Muscle of back (tissue), 11 donors: Measurements from ENCODE around the gene MACROD1. TPM values are rescaled to one million over a fixed set of nuclear protein-coding genes. Genes with fewer than 3 reads are reported as not detected.
"Not testable (repeated sequence)": the region's sequence is repeated elsewhere in the genome, so short reads cannot be mapped to it uniquely, and the experiment has no call there.

Experiments used
- DNase-seq, 3 donors: peaks; one replicate each; pipeline versions ENCODE4 v3.0.0 to v3.0.0-alpha.2; 2013
- polyA plus RNA-seq, 10 donors: library from polyadenylated mRNA; unstranded; fragments of 120-200 nt; gene quantifications; one replicate each; pipeline ENCODE4 v1.2.1, GENCODE V29; 2013; ENCODE audit not compliant: insufficient read length in 10 of 10

Gene MACROD1
- polyA plus RNA-seq, 10 donors = 47.7 to 71.6 (median 53.2) TPM

DNA sequence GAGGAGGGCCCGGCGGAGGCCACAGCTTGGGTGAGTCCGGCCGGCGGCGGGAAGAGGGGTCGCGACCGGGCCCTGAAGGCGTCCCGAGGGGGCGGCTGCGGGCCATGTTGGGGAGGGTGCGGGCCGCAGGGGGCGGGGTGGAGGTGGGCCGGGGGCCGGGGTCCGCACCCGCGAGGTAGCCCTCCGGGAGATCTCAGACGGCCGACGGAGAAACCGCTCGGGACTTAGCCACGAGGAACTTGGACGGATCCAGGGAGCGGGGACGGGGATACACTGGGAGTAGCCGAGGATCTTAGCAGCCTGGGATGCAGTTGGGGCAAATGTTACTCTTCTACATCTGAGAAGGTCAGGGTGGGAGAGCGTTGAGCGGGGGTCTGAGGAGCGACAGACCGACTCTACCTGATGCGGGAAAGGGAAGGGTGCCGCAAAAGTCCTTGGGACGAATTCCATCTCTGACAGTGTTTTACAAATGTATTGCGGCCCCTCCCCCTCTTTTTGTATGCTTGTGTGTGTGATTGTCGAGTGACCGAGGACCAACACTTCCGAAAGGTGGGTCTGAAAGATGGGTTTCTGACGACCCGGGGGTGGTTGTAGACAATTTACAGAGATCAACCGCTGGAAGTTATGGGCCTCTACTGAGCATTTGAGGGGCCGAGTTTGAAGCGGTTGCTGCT is 20.7 kb upstream of the MACROD1 start:
- DNase-seq = peak in 1 of 3 donors; percentile 58

DNA sequence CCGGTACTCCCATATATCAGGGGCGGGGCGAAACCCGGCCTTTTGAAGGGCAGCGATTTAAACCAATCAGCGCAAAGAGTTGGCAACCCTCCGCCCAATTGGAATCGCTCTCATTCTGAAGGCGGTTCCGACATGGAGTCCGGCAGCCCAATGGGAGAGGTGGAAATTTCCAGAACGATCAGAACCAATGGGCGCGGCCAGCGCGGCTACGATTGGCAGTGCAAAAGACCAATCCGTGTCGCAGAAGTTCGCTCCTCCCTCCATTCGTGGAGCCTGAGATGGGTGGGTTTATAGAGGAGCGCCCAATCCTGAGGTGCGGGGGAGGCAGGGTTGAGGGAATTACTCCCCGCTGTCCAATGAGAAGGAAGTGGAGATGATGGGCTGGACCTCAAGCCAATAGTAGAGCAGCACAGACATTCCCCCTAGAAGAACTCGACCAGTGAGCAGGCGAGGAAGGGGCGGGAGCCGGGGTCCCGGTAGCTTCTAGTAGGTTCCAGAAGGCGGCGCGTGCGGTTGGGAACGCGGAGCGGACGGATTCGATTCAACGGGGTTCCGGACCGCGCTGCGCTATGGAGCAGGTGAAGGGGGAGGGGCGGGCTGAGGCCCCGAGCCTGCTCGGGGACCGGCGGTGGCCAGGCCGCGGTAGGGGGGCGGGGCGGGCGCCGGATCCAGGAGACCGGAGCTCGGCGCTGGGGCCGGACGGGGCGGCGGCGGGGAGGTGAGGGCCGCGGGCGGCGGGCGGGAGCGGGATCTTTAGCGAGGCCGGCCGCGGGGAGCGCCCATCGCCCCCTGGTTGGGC is 20.0 kb upstream of the MACROD1 start, which contains the start of gene STIP1:
STIP1 (plus strand) TSS at position 479 of the 799 bp plus-strand sequence; CDS start at position 570, 91 bp downstream.
- peak; percentile 100 for DNase-seq

DNA sequence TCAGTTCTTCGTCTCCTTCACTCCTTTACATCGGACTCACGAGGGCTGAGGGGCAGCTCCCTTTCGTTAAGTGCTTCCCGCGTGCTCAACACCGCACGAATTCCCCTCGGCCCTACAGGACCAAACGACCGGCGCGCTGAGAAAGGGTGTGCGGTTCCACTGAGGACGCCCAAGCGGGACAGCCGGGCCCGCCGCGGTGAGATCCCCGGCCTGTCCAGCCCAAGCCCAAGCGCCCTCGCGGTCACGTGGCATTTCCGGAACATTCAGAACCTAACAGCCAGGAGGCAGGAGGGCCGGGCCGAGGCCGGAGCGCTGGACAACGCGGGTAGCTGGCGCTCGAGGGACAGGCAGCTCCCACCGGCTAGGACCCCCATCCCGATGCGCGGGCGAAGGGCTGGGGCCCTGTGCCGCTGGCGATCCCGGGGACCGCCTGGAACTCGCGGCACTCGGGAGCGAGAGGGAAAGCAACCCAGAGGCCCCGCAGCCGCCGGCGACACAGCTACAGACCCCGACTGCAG is 19.3 kb upstream of the MACROD1 start:
- peak in 1 of 3 donors; percentile 87 for DNase-seq

DNA sequence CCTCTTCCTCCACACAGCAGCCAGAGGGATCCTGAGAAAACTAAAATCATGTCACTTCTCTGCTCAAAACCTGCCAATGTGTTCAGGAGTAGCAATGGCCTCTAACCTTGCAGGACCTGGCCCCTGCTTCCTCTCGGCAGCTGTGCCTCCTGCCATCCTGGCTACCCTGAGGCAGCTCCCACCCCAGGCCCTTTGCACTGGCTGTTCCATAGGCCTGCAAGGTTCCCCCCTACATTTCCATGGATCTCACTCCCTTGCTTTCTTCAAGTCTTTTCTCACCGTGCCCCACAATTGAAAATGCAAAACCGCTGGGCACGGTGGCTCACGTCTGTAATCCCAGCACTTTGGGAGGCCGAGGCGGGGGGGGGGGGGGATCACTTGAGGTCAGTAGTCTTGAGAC is 18.0 kb upstream of the MACROD1 start:
- DNase-seq = no peak

DNA sequence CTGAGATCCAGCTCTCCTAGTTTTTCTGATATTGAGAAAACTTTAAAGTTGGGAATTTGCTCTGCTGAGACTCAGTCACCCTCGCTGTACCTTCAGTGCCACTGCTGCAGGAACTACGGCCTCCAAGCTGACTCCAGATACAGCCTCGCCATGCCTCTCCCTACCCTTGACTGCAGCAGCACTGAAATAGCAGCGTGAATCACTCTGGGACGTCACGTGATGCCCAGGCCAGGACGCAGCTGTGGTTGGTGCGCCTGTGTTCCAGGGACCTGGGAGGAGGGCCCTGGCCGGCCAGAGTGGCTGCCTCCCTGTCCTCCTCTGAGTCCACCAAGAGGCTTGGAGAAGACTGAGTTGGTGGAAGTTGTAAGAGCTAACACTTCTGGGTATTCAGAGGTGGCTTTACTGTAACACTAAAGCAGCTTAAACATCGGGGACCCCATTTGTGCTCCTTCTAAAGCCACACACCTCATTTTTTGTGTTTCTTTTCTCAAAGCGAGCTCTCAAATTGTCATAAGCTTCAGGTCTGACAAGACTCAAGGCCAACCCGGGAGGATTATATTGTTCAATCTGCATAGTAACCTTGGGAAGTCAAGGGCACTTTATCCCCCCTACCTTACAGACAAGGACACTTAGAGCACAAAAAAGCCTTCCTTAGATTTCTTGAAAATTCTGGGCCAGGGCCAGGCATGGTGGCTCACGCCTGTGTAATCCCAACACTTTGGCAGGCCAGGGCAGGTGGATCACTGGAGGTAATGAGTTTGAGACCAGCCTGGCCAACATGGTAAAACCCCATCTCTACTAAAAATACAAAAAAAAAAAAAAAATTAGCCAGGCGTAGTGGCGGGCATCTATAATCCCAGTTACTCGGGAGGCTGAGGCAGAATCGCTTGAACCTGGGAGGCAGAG is 15.8 kb upstream of the MACROD1 start:
- peak; percentile 93 to 96 (median 94) for DNase-seq

DNA sequence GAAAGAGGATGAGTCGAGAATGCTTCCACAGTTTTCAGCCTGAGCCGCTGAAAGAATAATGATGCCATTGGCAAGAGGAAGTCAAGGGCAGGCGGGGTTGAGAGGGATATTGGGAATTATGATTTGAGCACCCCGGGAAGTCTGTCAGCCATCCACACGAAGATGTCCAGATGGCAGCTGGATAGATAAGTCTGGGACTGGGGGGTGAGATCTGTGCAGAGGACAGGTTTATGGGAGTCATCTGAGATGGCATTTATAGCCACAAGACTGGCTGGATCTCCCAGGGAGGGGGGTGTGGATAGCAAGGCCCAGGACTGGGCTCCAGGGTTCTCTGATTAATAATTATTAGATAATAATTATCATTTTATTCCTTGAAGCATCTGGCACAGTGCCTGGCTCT is 15.0 kb upstream of the MACROD1 start:
- peak in 2 of 3 donors; percentile 19 to 40 for DNase-seq

DNA sequence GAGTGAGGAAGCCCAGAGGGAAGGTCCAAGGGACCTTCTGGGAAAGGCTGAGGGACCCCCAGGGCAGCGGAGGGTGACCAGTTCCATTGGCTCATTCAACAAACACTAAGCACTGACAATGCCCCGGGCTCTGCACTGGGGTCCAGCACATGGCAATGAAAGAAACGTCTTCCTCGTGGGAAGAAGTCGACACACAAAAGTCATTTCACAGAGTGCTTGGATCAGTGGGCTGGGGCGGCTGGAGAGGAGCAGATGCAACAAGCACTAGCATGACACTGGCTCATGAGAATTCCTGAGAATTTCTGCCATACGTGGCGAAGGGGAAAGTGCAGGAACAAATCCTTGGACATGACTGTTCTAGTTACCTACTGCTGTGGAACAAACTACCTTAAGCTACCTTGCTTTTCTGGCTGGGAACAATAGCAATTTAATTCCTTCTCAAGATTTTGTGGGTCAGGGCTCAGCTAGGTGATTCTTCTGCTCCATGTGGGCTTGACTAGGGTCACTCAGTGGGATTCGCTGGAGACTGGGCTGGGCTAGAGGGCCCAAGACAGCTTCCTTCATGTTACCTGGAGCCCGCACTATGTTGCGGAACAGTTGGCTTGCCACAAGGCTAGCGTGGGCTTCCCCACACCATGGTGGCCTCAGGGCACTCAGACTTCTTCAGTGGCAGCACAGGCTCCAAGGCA is 13.2 kb upstream of the MACROD1 start:
- no peak for DNase-seq

DNA sequence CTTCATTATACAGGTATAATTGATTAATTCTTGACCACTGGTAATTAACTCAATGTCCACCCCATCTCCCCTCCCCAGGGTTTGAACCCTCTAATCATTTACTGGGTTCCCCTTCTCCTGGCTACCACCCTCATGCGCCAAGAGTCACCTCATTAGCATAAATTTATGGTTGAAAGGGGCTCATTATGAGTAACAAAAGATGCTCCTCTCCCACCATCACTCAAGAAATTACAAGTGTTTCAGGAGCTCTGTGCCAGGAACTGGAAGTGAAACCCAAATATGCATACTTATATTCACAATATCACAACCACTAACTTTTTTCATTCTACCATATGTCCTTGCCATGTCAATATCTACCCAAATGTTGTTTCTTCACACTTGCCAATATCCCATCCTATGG is 12.3 kb upstream of the MACROD1 start:
- no peak for DNase-seq

DNA sequence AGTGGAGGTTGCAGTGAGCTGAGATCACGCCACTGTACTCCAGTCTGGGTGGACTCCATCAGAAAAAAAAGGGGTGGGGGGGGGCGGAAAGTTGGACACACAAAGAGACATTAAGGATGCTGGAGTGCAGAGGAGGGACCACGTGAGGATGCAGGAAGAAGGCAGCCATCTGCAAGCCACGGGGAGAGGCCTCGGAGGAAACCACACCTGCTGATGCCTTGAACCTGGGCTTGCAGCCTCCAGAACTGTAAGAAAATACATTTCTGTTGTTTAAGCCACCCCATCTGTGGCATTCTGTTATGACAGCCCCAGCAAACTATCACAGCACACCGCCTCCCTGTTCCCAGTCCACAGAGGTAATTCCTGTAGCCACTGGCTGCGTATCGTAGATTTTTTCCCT is 10.8 kb upstream of the MACROD1 start:
- no peak for DNase-seq

DNA sequence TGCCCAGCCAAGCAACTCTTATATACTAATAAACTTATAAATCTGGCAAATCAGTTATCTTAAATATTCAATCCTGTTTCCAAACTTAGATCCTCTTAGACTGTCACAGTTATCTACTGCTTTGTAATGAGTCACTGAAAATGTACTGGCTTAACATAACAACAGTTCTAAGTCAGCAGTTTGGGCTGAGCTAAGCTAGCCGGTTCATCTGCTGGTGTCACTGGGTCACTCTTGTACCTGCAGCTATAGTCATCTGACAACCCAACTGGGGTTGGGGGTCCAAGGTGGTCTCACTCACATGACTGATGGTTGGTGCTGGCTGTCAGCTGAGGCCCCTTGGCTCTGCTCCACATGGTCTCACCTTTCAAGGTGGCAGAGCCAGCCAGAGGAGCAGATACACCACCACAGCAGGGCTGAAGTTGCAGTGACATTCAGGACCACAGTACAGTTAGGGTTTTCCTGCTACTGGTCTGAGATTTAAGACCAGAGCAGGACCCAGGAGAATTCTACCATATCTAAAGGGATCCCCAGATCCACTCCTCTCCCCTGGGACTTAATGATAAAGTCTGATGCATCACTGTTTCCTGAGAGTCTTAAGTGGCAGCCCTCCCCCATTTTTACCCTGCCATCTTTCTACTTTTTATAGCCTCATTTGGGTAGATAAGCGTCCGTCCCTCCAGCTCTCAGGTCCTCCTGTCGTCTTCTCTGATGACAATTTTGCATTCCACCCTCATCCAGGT is 7.9 kb upstream of the MACROD1 start:
- no peak for DNase-seq

DNA sequence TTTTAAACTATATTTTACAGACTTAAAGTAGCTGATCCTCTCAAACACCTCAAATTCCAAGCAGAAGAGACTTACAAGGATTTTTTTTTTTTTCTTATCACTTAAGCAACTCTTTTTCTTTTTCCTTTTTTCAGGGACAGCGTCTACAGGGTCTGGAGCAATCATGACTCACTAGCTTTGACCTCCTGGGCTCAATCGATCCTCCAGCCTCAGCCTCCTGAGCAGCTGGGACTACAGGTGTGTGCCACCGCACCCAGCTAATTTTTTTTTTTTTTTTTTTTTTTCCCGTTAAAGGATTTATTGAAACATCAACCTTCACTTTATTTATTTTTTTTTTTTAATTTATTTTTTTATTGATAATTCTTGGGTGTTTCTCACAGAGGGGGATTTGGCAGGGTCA is 4.5 kb upstream of the MACROD1 start:
- no peak for DNase-seq

DNA sequence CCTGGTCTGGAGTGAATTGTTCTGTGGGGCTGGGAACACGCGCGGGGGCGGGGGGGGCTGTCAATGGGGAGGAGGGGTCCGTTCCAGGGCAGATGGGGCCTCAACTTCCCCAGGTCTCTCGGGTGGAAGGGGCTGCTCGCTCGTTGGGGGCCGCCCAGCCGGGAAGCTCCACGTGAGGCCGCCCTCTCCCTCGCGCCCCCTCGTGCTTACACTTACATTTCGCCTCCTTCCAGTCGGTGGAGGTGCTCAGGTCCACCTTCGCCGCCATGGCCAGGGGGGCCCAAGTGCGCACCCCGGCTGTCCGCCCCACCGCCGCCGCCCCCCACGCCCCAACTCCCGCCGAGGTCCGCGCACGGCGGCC is 452 bp downstream of the MACROD1 start:
- no peak for DNase-seq

DNA sequence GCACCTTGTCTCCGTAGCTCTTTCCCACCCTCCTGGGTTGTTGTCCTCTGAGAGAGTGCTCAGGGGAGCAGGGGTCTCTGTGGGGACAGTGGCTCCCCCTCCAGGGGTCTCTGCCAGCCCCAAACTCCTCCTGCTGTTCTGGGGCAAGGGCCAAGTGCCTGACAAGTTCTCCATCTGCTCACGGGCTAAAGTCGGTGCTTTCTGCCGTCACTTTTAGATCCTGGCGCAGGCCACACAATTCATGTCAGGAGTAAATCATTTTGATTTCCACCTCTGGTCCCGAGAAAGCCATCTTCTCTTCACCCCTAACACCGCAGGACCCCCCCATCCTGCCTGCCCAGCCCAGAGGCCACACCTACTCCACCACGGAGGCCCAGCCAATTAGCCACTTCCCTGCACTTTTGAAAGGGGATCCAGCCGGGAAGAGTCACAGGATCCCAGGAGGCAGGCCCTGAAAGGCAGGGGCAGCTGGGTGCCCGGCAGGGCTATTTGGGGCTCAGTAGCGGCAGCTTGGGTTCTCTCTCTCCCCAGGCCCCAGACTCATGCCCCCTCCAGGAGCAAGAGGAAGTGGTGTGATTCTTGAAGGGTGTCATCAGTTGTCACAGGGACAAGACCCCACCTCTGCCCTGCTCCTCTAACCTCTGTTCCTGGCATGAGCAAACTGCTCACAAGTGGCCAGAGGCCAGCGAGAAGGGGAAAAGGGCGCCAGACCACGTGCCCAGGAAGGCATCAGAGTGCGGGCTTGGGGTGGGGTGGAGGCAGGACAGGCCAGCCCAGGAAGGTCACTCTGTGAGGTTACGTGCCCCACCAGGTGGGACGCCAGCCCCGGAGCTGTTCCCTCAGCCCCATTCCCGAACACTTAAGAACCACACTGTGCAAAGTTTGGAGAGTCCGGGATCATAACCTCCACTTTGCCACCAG is 1.3 kb downstream of the MACROD1 start:
- peak; percentile 54 to 64 (median 60) for DNase-seq

DNA sequence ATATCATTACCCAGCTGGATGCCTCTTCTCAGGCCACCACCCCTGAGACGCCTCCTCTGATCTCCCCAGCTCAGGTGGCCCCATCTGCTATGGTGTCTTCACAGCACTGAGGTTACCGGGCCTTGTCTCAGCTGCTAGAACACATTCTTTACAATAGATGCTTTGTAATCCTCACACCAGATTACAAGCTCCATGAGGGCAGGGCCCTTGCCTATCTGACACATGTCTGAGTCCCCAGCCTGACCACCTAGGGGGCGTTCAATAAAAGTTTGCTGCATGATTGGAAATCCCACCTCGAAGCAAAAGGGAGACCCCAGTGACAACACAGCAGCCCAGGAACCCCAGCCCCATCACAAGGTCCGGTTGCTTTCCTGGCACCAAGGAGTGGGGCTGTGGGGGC is 2.0 kb downstream of the MACROD1 start:
- no peak for DNase-seq

DNA sequence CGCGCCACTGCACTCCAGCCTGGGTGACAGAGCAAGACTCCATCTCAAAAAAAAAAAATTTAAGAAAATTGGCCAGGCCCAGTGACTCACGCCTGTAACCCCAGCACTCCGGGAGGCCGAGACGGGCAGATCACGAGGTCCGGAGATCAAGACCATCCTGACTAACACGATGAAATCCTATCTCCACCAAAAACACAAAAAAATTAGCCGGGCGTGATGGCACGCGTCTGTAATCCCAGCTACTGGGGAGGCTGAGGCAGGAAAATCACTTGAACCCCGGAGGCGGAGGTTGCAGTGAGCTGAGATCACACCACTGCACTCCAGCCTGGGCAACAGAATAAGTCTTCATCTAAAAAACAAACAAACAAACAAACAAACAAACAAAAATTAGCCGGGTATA is 3.1 kb downstream of the MACROD1 start:
- DNase-seq = not testable (repeated sequence)

DNA sequence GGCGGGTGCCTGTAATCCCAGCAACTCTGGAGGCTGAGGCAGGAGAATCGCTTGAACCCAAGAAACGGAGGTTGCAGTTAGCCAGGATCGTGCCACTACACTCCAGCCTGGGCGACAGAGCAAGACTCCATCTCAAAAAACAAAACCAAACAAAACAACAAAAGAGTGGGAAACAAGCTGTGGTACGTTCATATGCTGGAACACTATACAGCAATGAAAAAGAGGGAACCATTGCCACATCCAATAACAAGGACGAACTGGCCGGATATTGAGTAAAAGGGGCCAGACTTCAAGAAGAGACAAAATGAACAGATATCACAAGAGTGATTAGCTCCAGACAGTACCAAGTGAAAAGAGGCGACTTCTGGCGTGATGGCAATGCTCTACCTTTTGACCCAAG is 4.9 kb downstream of the MACROD1 start:
- DNase-seq = no peak

DNA sequence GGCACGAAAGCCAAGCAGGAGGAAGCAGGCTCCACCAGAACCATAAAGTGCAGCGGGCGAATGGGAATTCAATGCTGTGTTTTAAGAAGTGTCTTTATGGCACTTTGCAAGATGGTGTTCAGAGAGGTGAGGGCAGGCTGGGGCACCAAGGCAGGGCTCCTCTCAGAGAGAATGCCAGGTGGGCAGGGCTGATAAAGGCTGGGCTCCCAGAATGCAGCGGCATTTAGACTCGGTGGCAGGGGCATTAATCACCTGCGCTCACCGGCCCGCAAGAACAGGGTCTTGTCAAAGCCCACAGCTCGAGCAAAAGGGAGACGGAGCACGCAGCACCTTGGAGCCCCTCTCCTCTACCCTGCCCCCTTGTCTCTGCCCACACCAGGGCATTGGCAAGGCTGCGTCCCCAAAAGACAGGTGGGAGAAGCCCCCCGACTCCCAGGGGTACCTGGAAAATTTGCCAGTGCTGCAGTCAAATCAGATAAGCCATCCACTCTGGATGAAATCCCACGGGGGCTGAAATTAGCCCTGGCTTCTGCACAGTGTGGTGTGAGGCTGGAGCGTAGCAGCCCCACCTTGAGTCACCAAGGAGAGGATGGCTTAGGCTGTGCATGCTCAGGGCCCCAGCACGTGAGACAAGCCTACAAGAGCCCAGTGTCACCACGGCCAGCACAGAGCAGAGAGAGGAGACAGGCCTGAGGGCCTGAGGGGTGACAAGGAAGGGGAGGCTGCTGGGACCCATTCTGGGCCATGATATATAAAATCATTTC is 8.1 kb downstream of the MACROD1 start:
- no peak for DNase-seq

DNA sequence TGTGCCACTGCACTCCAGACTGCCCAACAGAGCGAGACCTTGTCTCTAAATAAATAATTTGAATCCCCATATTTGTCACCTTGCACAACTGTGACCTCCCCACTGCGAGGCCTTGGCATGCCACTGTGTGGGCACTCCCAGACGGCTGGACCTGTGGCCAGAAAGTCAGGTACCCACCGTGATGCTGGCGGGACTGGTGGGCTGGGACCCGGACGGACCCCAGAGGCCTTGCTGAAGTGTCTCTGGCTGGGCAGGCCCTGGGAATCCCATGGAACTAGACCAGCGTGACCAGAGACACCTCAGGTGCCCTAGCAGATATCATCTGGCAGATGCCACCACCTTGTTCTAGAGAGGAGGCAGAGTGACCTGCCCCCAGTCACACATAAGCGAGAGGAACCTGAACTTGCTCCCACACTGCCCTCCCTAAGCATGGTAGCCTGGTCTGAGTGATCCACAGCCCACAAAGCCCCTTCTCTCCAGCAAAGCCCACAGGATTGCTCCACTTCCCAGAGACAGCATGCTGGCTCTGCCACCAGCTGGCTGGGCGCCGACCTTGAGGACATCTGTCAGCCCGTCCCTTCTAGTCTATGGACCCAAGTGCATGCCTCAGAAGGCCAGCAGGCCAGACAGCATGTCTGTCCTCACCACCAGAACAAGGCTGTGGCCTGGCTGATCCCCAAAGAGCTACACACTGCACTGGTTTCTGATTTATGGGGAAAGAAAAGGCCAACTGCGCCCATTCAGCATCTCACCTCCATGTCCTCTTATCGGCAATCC is 9.5 kb downstream of the MACROD1 start:
- DNase-seq = peak in 1 of 3 donors; percentile 35
